Breast epithelium (tissue), 3 donors: ENCODE results near the gene LRP1.

Experiments
- CTCF ChIP-seq, 3 donors: fragments of 450-650 bp; IDR thresholded peaks; one replicate each; pipeline ENCODE4 v1.5.1; 2016 to 2017; ENCODE audit warnings: antibody characterized with exemption in 3 of 3, mild to moderate bottlenecking in 3 of 3, moderate library complexity in 3 of 3
- POLR2A ChIP-seq: fragments of 450-650 bp; IDR thresholded peaks from one replicate; pipeline ENCODE4 v1.6.1; 2016; ENCODE audit warnings: antibody characterized with exemption, mild to moderate bottlenecking, moderate library complexity
- POLR2AphosphoS5 ChIP-seq, 3 donors: sonication (generic); formaldehyde crosslinking; IDR thresholded peaks; one replicate each; pipeline ENCODE4 v1.6.1; 2017; ENCODE audit warnings: antibody characterized with exemption in 3 of 3

DNA sequence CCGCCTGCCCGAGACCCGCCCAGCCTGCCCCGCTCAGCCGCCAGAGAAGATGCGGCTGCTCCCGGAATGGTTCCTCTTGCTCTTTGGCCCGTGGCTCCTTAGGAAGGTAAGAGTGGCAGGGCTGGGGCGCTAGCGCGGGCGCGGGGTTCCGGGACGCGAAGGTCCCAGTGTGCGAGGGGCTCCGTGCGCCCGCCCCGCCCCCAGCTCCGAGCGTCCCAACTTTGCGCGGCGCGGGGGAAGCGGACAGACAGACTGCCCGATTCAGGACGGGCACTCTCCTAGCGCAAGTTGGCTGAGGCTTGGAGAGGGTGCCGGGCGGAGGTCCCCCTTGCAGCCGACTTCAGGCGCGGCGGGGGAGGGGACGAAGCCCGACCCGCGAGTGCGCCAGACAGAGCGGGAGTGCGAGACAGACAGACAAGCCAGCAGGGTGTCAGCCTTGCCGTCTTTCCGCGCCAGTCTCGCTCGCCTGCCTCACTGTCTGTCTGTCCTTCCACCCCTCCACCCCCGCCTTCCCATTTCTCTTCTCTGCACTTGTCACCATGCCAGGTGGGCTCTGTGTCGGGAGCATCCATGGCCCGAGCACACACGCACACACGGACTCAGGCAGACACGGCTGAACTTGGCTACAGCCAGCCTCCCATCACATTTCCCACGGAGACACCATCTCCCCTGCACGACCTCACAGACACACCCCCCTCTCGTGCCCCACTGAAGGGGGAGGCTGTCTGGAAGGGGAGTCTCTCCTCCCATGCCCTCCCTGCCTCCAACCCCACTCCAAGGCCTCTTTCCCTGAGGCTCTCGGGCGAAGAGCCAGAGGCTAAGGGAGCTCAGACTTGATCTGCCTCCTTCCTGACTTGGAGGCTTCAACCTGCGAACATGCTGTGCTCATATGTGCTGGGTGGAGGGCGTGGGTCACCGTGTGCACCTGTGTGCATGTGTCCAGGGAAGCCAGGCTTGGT is 88.9 kb downstream of the LRP1 start:
- TF ChIP-seq CTCF (IDR thresholded peaks at IDR 0.05) (no peak), POLR2A (no peak), POLR2AphosphoS5 (IDR thresholded peaks at IDR 0.05) (no peak)
